Neural progenitor cell (in vitro differentiated cells): ENCODE measurements around the gene PEBP1. TPM values are rescaled to one million over a fixed set of nuclear protein-coding genes. Genes with fewer than 3 reads are reported as not detected.
A peak's percentile ranks its signal among the peaks of the same experiment; 100 is the strongest.

Source experiments
- DNase-seq: peaks from one replicate; pipeline ENCODE4 v3.0.0-alpha.2; 2016; ENCODE audit warnings: low spot score
- H2AFZ ChIP-seq: fragments of 200-600 bp; sonication (generic); replicated peaks from 2 replicates; pipeline ENCODE4 v1.6.1; 2016; ENCODE audit warnings: antibody characterized with exemption
- H3F3A ChIP-seq: fragments of 200-600 bp; sonication (generic); 2 replicates; pipeline ENCODE4 v1.6.1; 2016; ENCODE audit warnings: antibody characterized with exemption, low read depth
- H3K27ac ChIP-seq: fragments of 200-600 bp; sonication (generic); 2 replicates; pipeline ENCODE4 v1.5.1; 2016; ENCODE audit warnings: mild to moderate bottlenecking
- H3K27me3 ChIP-seq: fragments of 200-600 bp; sonication (generic); 2 replicates; pipeline ENCODE4 v1.6.1; 2016; ENCODE audit warnings: mild to moderate bottlenecking, moderate library complexity
- H3K36me3 ChIP-seq: fragments of 200-600 bp; sonication (generic); 2 replicates; pipeline ENCODE4 v1.5.1; 2016
- H3K4me1 ChIP-seq: fragments of 200-600 bp; sonication (generic); 2 replicates; pipeline ENCODE4 v1.6.1; 2016; ENCODE audit warnings: mixed run types
- H3K4me2 ChIP-seq: fragments of 200-600 bp; sonication (generic); 2 replicates; pipeline ENCODE4 v1.6.1; 2016
- H3K4me3 ChIP-seq: fragments of 200-600 bp; sonication (generic); 2 replicates; pipeline ENCODE4 v1.5.1; 2016
- H3K79me2 ChIP-seq: fragments of 200-600 bp; sonication (generic); 2 replicates; pipeline ENCODE4 v1.6.1; 2016; ENCODE audit warnings: low read depth
- H3K9ac ChIP-seq: fragments of 200-600 bp; sonication (generic); 2 replicates; pipeline ENCODE4 v1.6.1; 2016
- H3K9me3 ChIP-seq: fragments of 200-600 bp; sonication (generic); 2 replicates; pipeline ENCODE4 v1.5.1; 2016; ENCODE audit warnings: low read depth
- H4K20me1 ChIP-seq: fragments of 200-600 bp; sonication (generic); 2 replicates; pipeline ENCODE4 v1.6.1; 2016; ENCODE audit warnings: low read depth
- H3K27ac Mint-ChIP-seq: 3 replicates; pipeline ENCODE4 v1.8.0; 2021; ENCODE audit warnings: mixed read lengths
- H3K27me3 Mint-ChIP-seq: 2 replicates; pipeline ENCODE4 v1.8.0; 2022; ENCODE audit warnings: low read depth, mild to moderate bottlenecking, inconsistent platforms, moderate library complexity, mixed read lengths; ENCODE audit not compliant: insufficient read depth
- H3K36me3 Mint-ChIP-seq: 3 replicates; pipeline ENCODE4 v1.8.0; 2021; ENCODE audit warnings: mixed read lengths
- H3K4me1 Mint-ChIP-seq: 3 replicates; pipeline ENCODE4 v1.8.0; 2021; ENCODE audit warnings: mixed read lengths
- H3K4me3 Mint-ChIP-seq: 3 replicates; pipeline ENCODE4 v1.8.0; 2021; ENCODE audit warnings: mild to moderate bottlenecking, moderate library complexity, mixed read lengths
- H3K9me3 Mint-ChIP-seq: 3 replicates; pipeline ENCODE4 v1.8.0; 2020; ENCODE audit warnings: mixed read lengths
- EZH2 ChIP-seq: fragments of 200-600 bp; sonication (generic); IDR thresholded peaks from 2 replicates; pipeline ENCODE4 v1.6.1; 2017; ENCODE audit warnings: antibody characterized with exemption, mild to moderate bottlenecking, moderate library complexity
- EZH2phosphoT487 ChIP-seq: fragments of 200-600 bp; sonication (generic); IDR thresholded peaks from 2 replicates; pipeline ENCODE4 v1.6.1; 2017; ENCODE audit warnings: antibody characterized with exemption
- total RNA-seq: library from RNA; depleted of rRNA; stranded (reverse); fragments of >200 nt; gene quantifications from 2 replicates; pipeline ENCODE4 v1.2.3, GENCODE V29; 2015; ENCODE audit warnings: low replicate concordance
- TF ChIP-seq, protein P1 (sequence below): fragments of 200-600 bp; sonication (generic); IDR thresholded peaks from 2 replicates; pipeline ENCODE4 v1.5.1; 2017; ENCODE audit warnings: antibody characterized with exemption, mild to moderate bottlenecking

PEBP1 gene
- total RNA-seq, 1 donor from 2014 or later = 266 TPM

- H3K4me1 ChIP-seq = no peaks in the 10 kb centered on the region
- no peak overlapping the region for H3K27ac Mint-ChIP-seq
- H4K20me1 ChIP-seq = no peaks in the 10 kb centered on the region
- H3K27me3 ChIP-seq = no peaks in the 10 kb centered on the region
- H3K4me3 Mint-ChIP-seq = peak overlapping the region; percentile 66
- no peaks in the 10 kb centered on the region for H3K9me3 Mint-ChIP-seq
- DNase-seq = no peak
- TF ChIP-seq, protein P1, sequence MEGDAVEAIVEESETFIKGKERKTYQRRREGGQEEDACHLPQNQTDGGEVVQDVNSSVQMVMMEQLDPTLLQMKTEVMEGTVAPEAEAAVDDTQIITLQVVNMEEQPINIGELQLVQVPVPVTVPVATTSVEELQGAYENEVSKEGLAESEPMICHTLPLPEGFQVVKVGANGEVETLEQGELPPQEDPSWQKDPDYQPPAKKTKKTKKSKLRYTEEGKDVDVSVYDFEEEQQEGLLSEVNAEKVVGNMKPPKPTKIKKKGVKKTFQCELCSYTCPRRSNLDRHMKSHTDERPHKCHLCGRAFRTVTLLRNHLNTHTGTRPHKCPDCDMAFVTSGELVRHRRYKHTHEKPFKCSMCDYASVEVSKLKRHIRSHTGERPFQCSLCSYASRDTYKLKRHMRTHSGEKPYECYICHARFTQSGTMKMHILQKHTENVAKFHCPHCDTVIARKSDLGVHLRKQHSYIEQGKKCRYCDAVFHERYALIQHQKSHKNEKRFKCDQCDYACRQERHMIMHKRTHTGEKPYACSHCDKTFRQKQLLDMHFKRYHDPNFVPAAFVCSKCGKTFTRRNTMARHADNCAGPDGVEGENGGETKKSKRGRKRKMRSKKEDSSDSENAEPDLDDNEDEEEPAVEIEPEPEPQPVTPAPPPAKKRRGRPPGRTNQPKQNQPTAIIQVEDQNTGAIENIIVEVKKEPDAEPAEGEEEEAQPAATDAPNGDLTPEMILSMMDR = no peak
- TF ChIP-seq EZH2 (no peak), EZH2phosphoT487 (no peak)
- H3K36me3 Mint-ChIP-seq = no peaks in the 10 kb centered on the region
- no peaks in the 10 kb centered on the region for H3K79me2 ChIP-seq
- peaks cover 12% of the 10 kb centered on the region for H3K27me3 Mint-ChIP-seq
- peaks cover 25% of the 10 kb centered on the region for H3F3A ChIP-seq
- peaks cover 17% of the 10 kb centered on the region for H3K4me1 Mint-ChIP-seq
- no peak overlapping the region for H3K4me3 ChIP-seq
- no peak overlapping the region for H2AFZ ChIP-seq
- H3K27ac ChIP-seq = no peak overlapping the region
- peak overlapping the region; percentile 90 for H3K4me2 ChIP-seq
- H3K9me3 ChIP-seq = no peaks in the 10 kb centered on the region
- no peaks in the 10 kb centered on the region for H3K36me3 ChIP-seq
- no peak overlapping the region for H3K9ac ChIP-seq
These were observed 33.9 kb upstream of the PEBP1 start for GRCh38 chr12:118102070-118102469.

DNA sequence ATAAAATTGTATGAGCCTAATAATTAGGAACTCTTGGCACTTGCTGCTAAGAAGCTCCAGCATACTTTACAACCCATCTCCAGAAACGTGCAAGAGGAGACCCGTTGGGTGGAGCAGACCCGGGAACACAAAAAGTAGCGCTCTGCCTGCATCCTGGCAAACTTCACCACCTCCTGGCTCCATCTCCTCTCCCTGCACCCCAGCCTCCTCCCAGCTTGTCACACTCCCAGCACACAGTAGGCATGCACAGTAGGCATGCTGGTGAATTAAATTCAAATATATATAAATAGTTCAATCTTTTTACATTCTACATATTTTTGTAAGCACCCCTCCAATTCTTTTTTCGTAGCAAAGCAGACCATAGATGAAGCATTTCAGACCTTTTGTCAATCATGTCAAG, 33.3 kb upstream of the PEBP1 start:
- H3K4me1 ChIP-seq = no peaks in the 10 kb centered on the region
- H3K9me3 ChIP-seq = no peaks in the 10 kb centered on the region
- no peaks in the 10 kb centered on the region for H3K36me3 ChIP-seq
- peak overlapping the region; percentile 87 for H2AFZ ChIP-seq
- Mint-ChIP-seq H3K27ac (peak overlapping the region; percentile 94), H3K4me1 (peaks cover 17% of the 10 kb centered on the region), H3K4me3 (peak overlapping the region; percentile 97), H3K9me3 (no peaks in the 10 kb centered on the region), H3K27me3 (peaks cover 12% of the 10 kb centered on the region), H3K36me3 (no peaks in the 10 kb centered on the region)
- H3K4me3 ChIP-seq = peak overlapping the region; percentile 90
- H4K20me1 ChIP-seq = no peaks in the 10 kb centered on the region
- no peak for DNase-seq
- no peaks in the 10 kb centered on the region for H3K79me2 ChIP-seq
- H3K4me2 ChIP-seq = peak overlapping the region; percentile 90
- H3K27me3 ChIP-seq = no peaks in the 10 kb centered on the region
- H3F3A ChIP-seq = peaks cover 25% of the 10 kb centered on the region
- TF ChIP-seq EZH2phosphoT487 (no peak), EZH2 (no peak)
- TF ChIP-seq, protein P1 = no peak
- H3K9ac ChIP-seq = no peak overlapping the region
- H3K27ac ChIP-seq = no peak overlapping the region

DNA sequence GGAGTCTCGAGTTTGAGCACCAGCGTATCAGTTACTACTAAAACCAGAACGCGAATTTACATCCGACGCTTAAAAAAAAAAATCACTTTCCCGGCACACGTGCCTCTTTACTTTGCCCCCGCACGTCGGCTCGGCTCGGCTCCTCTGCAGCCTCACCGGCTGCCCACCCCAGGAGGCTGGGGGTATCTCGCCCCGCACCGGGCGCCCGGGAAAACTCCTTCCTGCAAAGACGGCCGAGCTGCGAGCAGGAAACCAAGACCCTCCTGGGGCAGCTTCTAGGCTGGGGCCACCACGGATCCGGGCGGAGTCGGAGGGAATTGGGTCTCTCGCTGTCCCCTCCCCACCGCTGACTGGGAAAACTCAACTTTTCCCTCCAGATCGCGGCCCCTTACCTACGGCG, 32.7 kb upstream of the PEBP1 start:
- Histone ChIP-seq H3K36me3 (no peaks in the 10 kb centered on the region), H4K20me1 (no peaks in the 10 kb centered on the region), H2AFZ (peak overlapping the region; percentile 87), H3K4me3 (peak overlapping the region; percentile 90), H3F3A (peaks cover 25% of the 10 kb centered on the region), H3K9ac (peak overlapping the region; percentile 24), H3K27ac (no peak overlapping the region), H3K9me3 (no peaks in the 10 kb centered on the region), H3K4me1 (no peaks in the 10 kb centered on the region), H3K27me3 (no peaks in the 10 kb centered on the region), H3K79me2 (no peaks in the 10 kb centered on the region), H3K4me2 (peak overlapping the region; percentile 90)
- H3K36me3 Mint-ChIP-seq = no peaks in the 10 kb centered on the region
- H3K4me1 Mint-ChIP-seq = peaks cover 13% of the 10 kb centered on the region
- DNase-seq = no peak
- H3K27ac Mint-ChIP-seq = peak overlapping the region; percentile 94
- no peaks in the 10 kb centered on the region for H3K9me3 Mint-ChIP-seq
- TF ChIP-seq EZH2phosphoT487 (no peak), EZH2 (no peak)
- TF ChIP-seq, protein P1 = no peak
- H3K27me3 Mint-ChIP-seq = peaks cover 12% of the 10 kb centered on the region
- H3K4me3 Mint-ChIP-seq = peak overlapping the region; percentile 97
